Adrenal gland (tissue), 5 donors: Measurements from ENCODE around the gene RNF183.

Source experiments
- CTCF ChIP-seq, 6 experiments: fragments of 450-650 bp in 4 of 6; fragments of 200-600 bp in 2 of 6; sonication (generic) in 1 of 6; IDR thresholded peaks; 1 replicate in 5 of 6; 2 replicates in 1 of 6; pipeline versions ENCODE4 v1.5.1 to v1.8.0; 2016 to 2021; ENCODE audit warnings: antibody characterized with exemption in 6 of 6, mild to moderate bottlenecking in 2 of 6, moderate library complexity in 1 of 6
- POLR2A ChIP-seq, 2 donors: fragments of 450-650 bp; IDR thresholded peaks; one replicate each; pipeline ENCODE4 v1.6.1; 2017; ENCODE audit warnings: antibody characterized with exemption in 2 of 2, mild to moderate bottlenecking in 2 of 2, moderate library complexity in 1 of 2
- donor health status: DM: no; HTN: no; CAD: no.

DNA sequence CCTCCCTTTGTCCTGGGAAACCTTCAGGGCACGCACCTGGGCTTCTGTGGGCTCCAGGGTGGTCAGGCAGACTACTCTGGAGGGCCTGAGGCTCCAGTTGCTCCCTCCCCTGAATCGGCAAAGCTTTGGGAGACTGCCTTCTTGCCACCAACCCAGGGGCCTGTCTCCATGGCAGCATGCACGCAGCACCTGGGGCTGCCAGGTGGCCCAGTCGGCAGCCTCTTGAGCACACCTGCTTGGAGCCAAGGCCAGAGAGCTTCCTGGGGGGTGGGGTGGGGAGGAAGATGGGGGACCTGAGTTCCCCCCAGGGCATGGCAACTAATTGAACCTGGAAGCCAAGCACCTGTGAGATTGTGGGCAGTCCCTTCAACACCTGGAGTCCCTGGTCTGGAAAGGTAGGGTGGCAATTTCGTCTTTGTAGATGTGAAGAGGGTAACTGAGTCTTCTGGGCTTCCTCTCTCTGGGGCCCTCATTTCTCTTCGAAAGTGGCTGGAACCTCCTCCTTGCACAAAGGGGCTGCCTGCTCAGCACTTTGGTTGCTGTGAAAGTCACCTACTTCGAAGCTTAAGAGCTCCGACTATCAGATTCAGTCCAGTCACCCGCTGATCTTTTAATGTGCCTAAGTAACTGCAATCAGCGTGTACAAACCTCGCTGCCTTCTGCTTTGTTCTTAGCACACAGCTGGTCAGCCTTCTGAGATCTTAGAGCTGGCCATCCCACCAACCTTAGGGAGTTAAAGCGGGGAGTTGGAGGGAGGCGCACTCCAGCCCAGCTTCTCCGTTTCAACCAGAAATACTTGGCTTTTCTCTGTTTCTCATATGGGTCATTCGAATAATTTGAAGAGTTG is 4.0 kb downstream of the RNF183 start:
- TF ChIP-seq POLR2A (IDR thresholded peaks at IDR 0.05) = no peak
- TF ChIP-seq CTCF (IDR thresholded peaks at IDR 0.05) = no peak
